ENCODE measurements around the gene L3MBTL3.
"Not testable (repeated sequence)": the region's sequence is repeated elsewhere in the genome, so short reads cannot be mapped to it uniquely, and the experiment has no call there.

The L3MBTL3 gene

GRCh38 chr6:130134582-130134981 lies 116.2 kb downstream of the L3MBTL3 start:
- in situ Hi-C loops (cut with MboI; ENCODE audit: low sequenced_read_pairs): no loop called here

GRCh38 chr6:130136798-130137197 lies 118.4 kb downstream of the L3MBTL3 start:
- in situ Hi-C loops (cut with MboI; ENCODE audit: low sequenced_read_pairs): no loop called here

- in situ Hi-C loops (cut with MboI; ENCODE audit: low sequenced_read_pairs): no loop called here
These were observed 119.9 kb downstream of the L3MBTL3 start for GRCh38 chr6:130138116-130138908.

- in situ Hi-C loops (cut with MboI; ENCODE audit: low sequenced_read_pairs): no loop called here
These were observed 120.5 kb downstream of the L3MBTL3 start for GRCh38 chr6:130138909-130139242.

- in situ Hi-C loops (cut with MboI; ENCODE audit: low sequenced_read_pairs): no loop called here
These were observed 121.7 kb downstream of the L3MBTL3 start for GRCh38 chr6:130140084-130140483.

- in situ Hi-C loops (cut with MboI; ENCODE audit: low sequenced_read_pairs): no loop called here
These were observed 125.3 kb downstream of the L3MBTL3 start for GRCh38 chr6:130143709-130144108.

GRCh38 chr6:130147111-130147510 lies 128.7 kb downstream of the L3MBTL3 start:
- in situ Hi-C loops (cut with MboI; ENCODE audit: low sequenced_read_pairs): no loop called here

GRCh38 chr6:130148181-130148580 lies 129.8 kb downstream of the L3MBTL3 start:
- in situ Hi-C loops (cut with MboI; ENCODE audit: low sequenced_read_pairs): no loop called here

- in situ Hi-C loops (cut with MboI; ENCODE audit: low sequenced_read_pairs): not testable (repeated sequence)
These were observed 130.6 kb downstream of the L3MBTL3 start for GRCh38 chr6:130149016-130149415.

GRCh38 chr6:130150906-130151305 lies 132.5 kb downstream of the L3MBTL3 start:
- in situ Hi-C loops (cut with MboI; ENCODE audit: low sequenced_read_pairs): no loop called here

GRCh38 chr6:130152908-130153510 lies 134.6 kb downstream of the L3MBTL3 start:
- in situ Hi-C loops (cut with MboI; ENCODE audit: low sequenced_read_pairs): no loop called here

- in situ Hi-C loops (cut with MboI; ENCODE audit: low sequenced_read_pairs): no loop called here
These were observed 138.5 kb downstream of the L3MBTL3 start for GRCh38 chr6:130156908-130157307.

- in situ Hi-C loops (cut with MboI; ENCODE audit: low sequenced_read_pairs): no loop called here
These were observed 139.7 kb downstream of the L3MBTL3 start for GRCh38 chr6:130158056-130158455.

- in situ Hi-C loops (cut with MboI; ENCODE audit: low sequenced_read_pairs): no loop called here
These were observed 140.2 kb downstream of the L3MBTL3 start for GRCh38 chr6:130158548-130158947.

GRCh38 chr6:130159956-130160355 lies 141.6 kb downstream of the L3MBTL3 start:
- in situ Hi-C loops (cut with MboI; ENCODE audit: low sequenced_read_pairs): no loop called here

GRCh38 chr6:130161683-130162404 lies 143.5 kb downstream of the L3MBTL3 start:
- in situ Hi-C loops (cut with MboI; ENCODE audit: low sequenced_read_pairs): no loop called here

GRCh38 chr6:130162421-130162820 lies 144.0 kb downstream of the L3MBTL3 start:
- in situ Hi-C loops (cut with MboI; ENCODE audit: low sequenced_read_pairs): no loop called here

- in situ Hi-C loops (cut with MboI; ENCODE audit: low sequenced_read_pairs): no loop called here
These were observed 144.9 kb downstream of the L3MBTL3 start for GRCh38 chr6:130163266-130163665.

- in situ Hi-C loops (cut with MboI; ENCODE audit: low sequenced_read_pairs): no loop called here
These were observed 145.9 kb downstream of the L3MBTL3 start for GRCh38 chr6:130164251-130164650.

- in situ Hi-C loops (cut with MboI; ENCODE audit: low sequenced_read_pairs): no loop called here
These were observed 149.3 kb downstream of the L3MBTL3 start for GRCh38 chr6:130167655-130168054.

- in situ Hi-C loops (cut with MboI; ENCODE audit: low sequenced_read_pairs): not testable (repeated sequence)
These were observed 151.8 kb downstream of the L3MBTL3 start for GRCh38 chr6:130170160-130170559.
